Neuronal stem cell (in vitro differentiated cells): ENCODE data around the gene MAP6.

ENCODE experiments used
- DNase-seq: peaks from one replicate; pipeline ENCODE4 v3.0.0-alpha.2; 2013; ENCODE audit warnings: low spot score
- H2AFZ ChIP-seq: one replicate; pipeline ENCODE4 v1.6.1; 2013; ENCODE audit warnings: mild to moderate bottlenecking, low read length, inconsistent platforms
- H2AK5ac ChIP-seq: 2 replicates; pipeline ENCODE4 v1.6.1; 2013; ENCODE audit warnings: low read depth, mild to moderate bottlenecking, inconsistent platforms, low read length, moderate library complexity, mixed read lengths
- H2BK120ac ChIP-seq: 2 replicates; pipeline ENCODE4 v1.6.1; 2013; ENCODE audit warnings: low read depth, mild to moderate bottlenecking, inconsistent platforms, low read length, moderate library complexity, mixed read lengths
- H2BK12ac ChIP-seq: one replicate; pipeline ENCODE4 v1.6.1; 2013; ENCODE audit warnings: low read length, inconsistent platforms
- H2BK15ac ChIP-seq: 2 replicates; pipeline ENCODE4 v1.6.1; 2013; ENCODE audit warnings: mild to moderate bottlenecking, low read length, inconsistent platforms, mixed read lengths
- H2BK5ac ChIP-seq: one replicate; pipeline ENCODE4 v1.6.1; 2013; ENCODE audit warnings: inconsistent platforms, mild to moderate bottlenecking, low read length, moderate library complexity
- H3K14ac ChIP-seq: one replicate; pipeline ENCODE4 v1.6.1; 2013; ENCODE audit warnings: low read length, inconsistent platforms
- H3K18ac ChIP-seq: 2 replicates; pipeline ENCODE4 v1.6.1; 2013; ENCODE audit warnings: low read length, inconsistent platforms
- H3K23ac ChIP-seq: 2 replicates; pipeline ENCODE4 v1.6.1; 2013; ENCODE audit warnings: low read depth, mild to moderate bottlenecking, mixed read lengths, low read length, inconsistent platforms; ENCODE audit not compliant: poor library complexity
- H3K27ac ChIP-seq: replicated peaks from 3 replicates; pipeline ENCODE4 v1.5.1; 2013; ENCODE audit warnings: low read length, inconsistent platforms
- H3K27me3 ChIP-seq, 3 experiments: 2 replicates each; pipeline ENCODE4 v1.6.1; 2013; ENCODE audit warnings: low read length in 3 of 3, mild to moderate bottlenecking in 2 of 3, inconsistent platforms in 1 of 3, low read depth in 1 of 3, mixed read lengths in 1 of 3, moderate library complexity in 1 of 3; ENCODE audit not compliant: control insufficient read depth in 3 of 3, insufficient read depth in 3 of 3
- H3K36me3 ChIP-seq, 2 donors: replicated peaks in 1 of 2; 2 replicates each; pipeline ENCODE4 v1.6.1; 2013; ENCODE audit warnings: low read length in 2 of 2; ENCODE audit not compliant: control insufficient read depth in 2 of 2, insufficient read depth in 2 of 2
- H3K4ac ChIP-seq: 2 replicates; pipeline ENCODE4 v1.6.1; 2013; ENCODE audit warnings: inconsistent platforms, mild to moderate bottlenecking, low read length, moderate library complexity
- H3K4me1 ChIP-seq, 2 donors: 1 replicate in 1 of 2; 2 replicates in 1 of 2; pipeline ENCODE4 v1.6.1; 2013; ENCODE audit warnings: low read length in 2 of 2, low read depth in 1 of 2; ENCODE audit not compliant: control insufficient read depth in 2 of 2, insufficient read depth in 1 of 2
- H3K4me2 ChIP-seq: one replicate; pipeline ENCODE4 v1.6.1; 2013; ENCODE audit warnings: mild to moderate bottlenecking, low read length, inconsistent platforms; ENCODE audit not compliant: insufficient read depth, poor library complexity, severe bottlenecking
- H3K4me3 ChIP-seq, 2 donors: 2 replicates each; pipeline ENCODE4 v1.5.1; 2013; ENCODE audit warnings: low read length in 2 of 2, mild to moderate bottlenecking in 2 of 2, inconsistent platforms in 1 of 2, moderate library complexity in 1 of 2
- H3K79me1 ChIP-seq: one replicate; pipeline ENCODE4 v1.6.1; 2013; ENCODE audit warnings: low read depth, mild to moderate bottlenecking, inconsistent platforms, low read length, moderate library complexity
- H3K9ac ChIP-seq: one replicate; pipeline ENCODE4 v1.6.1; 2013; ENCODE audit warnings: mild to moderate bottlenecking, low read depth, low read length, inconsistent platforms; ENCODE audit not compliant: poor library complexity
- H3K9me3 ChIP-seq, 2 donors: replicated peaks in 1 of 2; 2 replicates each; pipeline versions ENCODE3 to v1.6.1; 2013; ENCODE audit warnings: low read length in 2 of 2, mild to moderate bottlenecking in 2 of 2, inconsistent platforms in 1 of 2, low read depth in 1 of 2, mixed read lengths in 1 of 2, moderate library complexity in 1 of 2; ENCODE audit not compliant: control insufficient read depth in 2 of 2, insufficient read depth in 1 of 2
- H4K8ac ChIP-seq: one replicate; pipeline ENCODE4 v1.6.1; 2013; ENCODE audit warnings: low read depth, mild to moderate bottlenecking, inconsistent platforms, low read length, moderate library complexity
- H4K91ac ChIP-seq: one replicate; pipeline ENCODE4 v1.6.1; 2013; ENCODE audit warnings: low read length, low read depth, mild to moderate bottlenecking, inconsistent platforms; ENCODE audit not compliant: poor library complexity
- WGBS, 2 donors: extraction: QIAGEN DNeasy Blood & Tissue Kit; methylation state at CpG; one replicate each; pipeline ENCODE4 v1.1.7; 2013; ENCODE audit warnings: missing lambda C conversion rate in 2 of 2, mixed read lengths in 1 of 2; ENCODE audit not compliant: insufficient read length in 2 of 2, insufficient replicate concordance in 1 of 2; ENCODE audit errors: extremely low coverage in 2 of 2; 5-methylcytosine and 5-hydroxymethylcytosine counted together

Gene MAP6

DNA sequence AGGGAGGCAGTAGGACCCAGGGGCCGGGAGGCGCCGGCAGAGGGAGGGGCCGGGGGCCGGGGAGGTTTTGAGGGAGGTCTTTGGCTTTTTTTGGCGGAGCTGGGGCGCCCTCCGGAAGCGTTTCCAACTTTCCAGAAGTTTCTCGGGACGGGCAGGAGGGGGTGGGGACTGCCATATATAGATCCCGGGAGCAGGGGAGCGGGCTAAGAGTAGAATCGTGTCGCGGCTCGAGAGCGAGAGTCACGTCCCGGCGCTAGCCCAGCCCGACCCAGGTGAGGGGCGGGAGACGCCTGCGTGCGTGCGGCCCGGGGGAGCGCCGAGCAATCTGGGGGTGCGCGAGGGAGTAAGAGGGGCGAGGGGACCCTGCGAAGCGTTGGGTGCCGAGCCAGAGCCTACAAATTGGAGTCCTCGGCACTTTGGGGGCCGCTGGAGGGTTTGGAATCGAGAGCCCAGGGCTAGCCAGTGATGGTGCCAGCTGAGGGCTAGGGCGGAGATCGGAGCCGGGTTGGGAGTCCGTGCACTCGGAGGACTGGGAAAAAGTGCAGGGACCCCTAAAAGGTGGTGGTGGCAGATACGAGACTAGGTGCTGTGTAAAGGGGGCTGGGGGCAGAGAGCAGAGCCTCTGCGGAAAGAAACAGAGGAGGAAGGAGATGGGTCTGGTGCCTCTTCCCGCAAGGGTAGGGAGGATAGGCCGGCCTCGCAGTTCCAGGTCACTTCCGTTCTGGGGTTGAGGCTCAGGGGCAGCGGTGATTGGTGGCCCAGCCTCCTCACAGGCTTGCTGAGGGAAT lies 106.6 kb downstream of the MAP6 start, which contains the start of gene SERPINH1:
TSS of gene SERPINH1 (plus strand) at position 206 of the 788 bp plus-strand sequence. CDS start 4,097 bp downstream, outside the sequence.
- Histone ChIP-seq H2BK5ac (peak within 1 kb of the TSS; percentile 95), H3K23ac (peak within 1 kb of the TSS; percentile 74), H2BK120ac (peak within 1 kb of the TSS; percentile 87), H2BK12ac (peak within 1 kb of the TSS; percentile 66), H4K8ac (no peak within 1 kb of the TSS), H3K4ac (peak within 1 kb of the TSS; percentile 89), H2AK5ac (peak within 1 kb of the TSS; percentile 89), H3K18ac (peak within 1 kb of the TSS; percentile 99), H3K9ac (peak within 1 kb of the TSS; percentile 96), H3K4me2 (peak within 1 kb of the TSS; percentile 91), H3K9me3 (no peaks in the 10 kb centered on the region), H3K27me3 (no peaks in the 10 kb centered on the region), H2AFZ (peak within 1 kb of the TSS; percentile 86), H3K79me1 (peaks cover 7% of the 10 kb centered on the region), H3K4me1 (peaks cover 47 to 59% of the 10 kb centered on the region in 2 donors), H3K27ac (peak within 1 kb of the TSS; percentile 99), H2BK15ac (peak within 1 kb of the TSS; percentile 35), H4K91ac (peak within 1 kb of the TSS; percentile 97), H3K14ac (peak within 1 kb of the TSS; percentile 74), H3K36me3 (peaks cover 12 to 38% of the 10 kb centered on the region in 2 donors), H3K4me3 (peak within 1 kb of the TSS; percentile 88 to 94)
- no peak for DNase-seq
- no CpG with 5 or more reads among the region's 51 CpGs for WGBS, 2 donors

DNA sequence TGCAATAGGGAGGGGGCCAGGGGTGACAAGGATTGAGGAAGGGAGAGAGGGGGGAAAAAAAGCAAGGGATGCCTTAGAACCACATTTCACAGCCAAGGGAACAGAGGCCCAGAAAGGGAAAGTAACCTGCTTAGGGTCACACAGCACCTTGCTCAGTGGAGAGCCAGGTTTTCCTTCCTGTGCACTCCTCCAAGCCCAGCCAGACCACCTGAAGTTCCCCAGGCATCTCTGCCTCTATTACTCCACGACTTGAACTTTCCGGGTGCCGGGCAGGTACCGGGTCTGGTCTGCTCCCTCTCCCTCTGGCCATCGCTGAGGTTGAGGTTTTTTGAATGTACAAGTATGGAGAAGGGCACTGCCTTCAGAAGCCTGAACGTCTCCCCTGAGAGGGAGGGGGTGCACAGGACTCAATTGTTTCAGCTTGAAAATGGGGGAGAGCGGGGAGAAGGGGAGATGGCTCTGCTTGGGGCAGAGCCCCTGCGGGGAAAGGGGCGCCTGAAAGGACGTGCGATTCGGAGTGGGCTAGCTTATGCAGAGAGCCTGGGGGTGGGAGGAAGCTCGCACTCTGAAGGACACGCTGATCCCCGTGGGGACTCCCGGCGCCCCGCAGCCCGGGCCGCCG lies 107.3 kb downstream of the MAP6 start:
- H3K4ac ChIP-seq = peak overlapping the region; percentile 45
- H3K23ac ChIP-seq = no peak overlapping the region
- peak overlapping the region; percentile 26 for H2BK15ac ChIP-seq
- H2BK120ac ChIP-seq = no peak overlapping the region
- peak overlapping the region; percentile 95 for H2BK5ac ChIP-seq
- H3K4me2 ChIP-seq = peak overlapping the region; percentile 91
- H3K14ac ChIP-seq = no peak overlapping the region
- no peak overlapping the region for H4K8ac ChIP-seq
- H2BK12ac ChIP-seq = no peak overlapping the region
- H2AK5ac ChIP-seq = peak overlapping the region; percentile 4
- H3K27ac ChIP-seq = peak overlapping the region; percentile 99
- H3K36me3 ChIP-seq = peaks cover 7 to 31% of the 10 kb centered on the region in 2 donors
- WGBS, 2 donors = no CpG with 5 or more reads among the region's 21 CpGs
- peaks cover 47 to 63% of the 10 kb centered on the region in 2 donors for H3K4me1 ChIP-seq
- H3K79me1 ChIP-seq = peaks cover 5% of the 10 kb centered on the region
- H2AFZ ChIP-seq = peak overlapping the region; percentile 86
- H3K9ac ChIP-seq = peak overlapping the region; percentile 7
- peak overlapping the region; percentile 92 for H3K18ac ChIP-seq
- peak overlapping the region; percentile 4 for H4K91ac ChIP-seq
- DNase-seq = no peak
- no peaks in the 10 kb centered on the region for H3K9me3 ChIP-seq
- H3K27me3 ChIP-seq = no peaks in the 10 kb centered on the region
- peak overlapping the region; percentile 70 to 94 for H3K4me3 ChIP-seq

DNA sequence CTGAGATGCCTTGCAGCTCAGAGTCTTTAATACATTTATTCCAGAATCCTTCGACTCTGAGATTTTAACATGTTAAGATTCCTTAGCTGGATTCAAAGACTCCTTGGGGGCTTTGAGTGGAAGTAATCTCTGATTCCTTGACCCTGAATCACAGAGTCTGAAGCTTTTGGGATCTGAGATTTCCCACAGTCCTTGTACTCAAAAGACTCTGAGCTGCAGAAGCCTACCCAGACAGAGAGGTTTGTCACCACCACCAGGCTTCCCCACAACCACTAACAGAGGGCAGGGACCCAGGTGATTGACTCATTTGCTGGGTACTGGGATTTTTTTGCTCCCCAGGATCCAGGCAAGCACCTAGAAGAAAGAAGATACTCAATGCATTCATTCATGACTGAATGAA lies 108.2 kb downstream of the MAP6 start:
- H3K79me1 ChIP-seq = no peaks in the 10 kb centered on the region
- H2BK15ac ChIP-seq = no peak overlapping the region
- H4K8ac ChIP-seq = no peak overlapping the region
- no peak overlapping the region for H2BK12ac ChIP-seq
- H2AK5ac ChIP-seq = no peak overlapping the region
- DNase-seq = no peak
- no peaks in the 10 kb centered on the region for H3K27me3 ChIP-seq
- no peak overlapping the region for H2BK120ac ChIP-seq
- H3K9me3 ChIP-seq = no peaks in the 10 kb centered on the region
- no peak overlapping the region for H3K9ac ChIP-seq
- H2BK5ac ChIP-seq = no peak overlapping the region
- no peak overlapping the region for H4K91ac ChIP-seq
- H3K4me2 ChIP-seq = no peak overlapping the region
- no peak overlapping the region for H3K23ac ChIP-seq
- no peak overlapping the region for H3K4me3 ChIP-seq
- peaks cover 0 to 22% of the 10 kb centered on the region in 2 donors for H3K36me3 ChIP-seq
- no peak overlapping the region for H3K18ac ChIP-seq
- no peak overlapping the region for H3K14ac ChIP-seq
- H3K27ac ChIP-seq = no peak overlapping the region
- peaks cover 40 to 58% of the 10 kb centered on the region in 2 donors for H3K4me1 ChIP-seq
- WGBS, 2 donors = no CpG with 5 or more reads among the region's 1 CpG
- no peak overlapping the region for H3K4ac ChIP-seq
- peak overlapping the region; percentile 37 for H2AFZ ChIP-seq
